Endodermal cell (in vitro differentiated cells): ENCODE data around the gene XDH. TPM values are rescaled to one million over a fixed set of nuclear protein-coding genes. Genes with fewer than 3 reads are reported as not detected.

ENCODE experiments used
- DNase-seq: peaks from one replicate; pipeline ENCODE4 v3.0.0-alpha.2; 2017
- H3K27ac ChIP-seq: 2 replicates; pipeline ENCODE4 v1.5.1; 2013; ENCODE audit warnings: mild to moderate bottlenecking, low read depth, low read length, moderate library complexity
- H3K27me3 ChIP-seq: 2 replicates; pipeline ENCODE4 v1.6.1; 2013; ENCODE audit warnings: mild to moderate bottlenecking, low read length, moderate library complexity; ENCODE audit not compliant: insufficient read depth, control insufficient read depth, poor library complexity, severe bottlenecking
- H3K36me3 ChIP-seq: 2 replicates; pipeline ENCODE4 v1.7.0; 2013; ENCODE audit warnings: mild to moderate bottlenecking, low read length, moderate library complexity; ENCODE audit not compliant: control insufficient read depth, insufficient read depth
- H3K4me1 ChIP-seq: one replicate; pipeline ENCODE4 v1.7.0; 2013; ENCODE audit warnings: low read length; ENCODE audit not compliant: control insufficient read depth, insufficient read depth
- H3K4me3 ChIP-seq: 2 replicates; pipeline ENCODE4 v1.5.1; 2013; ENCODE audit warnings: mild to moderate bottlenecking, low read length, moderate library complexity
- H3K9ac ChIP-seq: 2 replicates; pipeline ENCODE4 v1.6.1; 2013; ENCODE audit warnings: mild to moderate bottlenecking, low read length, moderate library complexity; ENCODE audit not compliant: poor library complexity, severe bottlenecking; ENCODE audit errors: extremely low read depth
- H3K9me3 ChIP-seq: 2 replicates; pipeline ENCODE4 v1.6.1; 2013; ENCODE audit warnings: mild to moderate bottlenecking, low read length, moderate library complexity; ENCODE audit not compliant: control insufficient read depth
- H3K27ac Mint-ChIP-seq: 2 replicates; pipeline ENCODE4 v1.8.0; 2020; ENCODE audit warnings: mixed read lengths
- H3K27me3 Mint-ChIP-seq: 2 replicates; pipeline ENCODE4 v1.8.0; 2021; ENCODE audit warnings: mild to moderate bottlenecking, mixed read lengths; ENCODE audit not compliant: insufficient read depth
- H3K36me3 Mint-ChIP-seq: 2 replicates; pipeline ENCODE4 v1.8.0; 2020; ENCODE audit warnings: low read depth, mixed read lengths
- H3K4me1 Mint-ChIP-seq: 2 replicates; pipeline ENCODE4 v1.8.0; 2020; ENCODE audit warnings: mixed read lengths
- H3K4me3 Mint-ChIP-seq: 2 replicates; pipeline ENCODE4 v1.8.0; 2020; ENCODE audit warnings: mild to moderate bottlenecking, moderate library complexity, mixed read lengths
- H3K9me3 Mint-ChIP-seq: 2 replicates; pipeline ENCODE4 v1.8.0; 2020; ENCODE audit warnings: mild to moderate bottlenecking, mixed read lengths
- CTCF ChIP-seq: fragments of 200-600 bp; sonication (generic); conservative IDR thresholded peaks from 2 replicates; pipeline ENCODE4 v1.5.0; 2021; ENCODE audit warnings: antibody characterized with exemption, mild to moderate bottlenecking
- WGBS, 2 experiments: methylation state at CpG; one replicate each; pipeline versions ENCODE4 v1.1.5 to v1.1.7; 2013; ENCODE audit warnings: missing lambda C conversion rate in 2 of 2, mixed read lengths in 1 of 2; ENCODE audit not compliant: insufficient coverage in 1 of 2, insufficient read length in 1 of 2; 5-methylcytosine and 5-hydroxymethylcytosine counted together
- total RNA-seq, 2 donors: library from RNA; stranded (reverse); fragmentation: NEBNext Ultra II Directional in 1 of 2; extraction: Animal tissue kit (Norgen Biotek cat#: 25700) in 1 of 2; gene quantifications; 2 replicates in 1 of 2; 3 replicates in 1 of 2; pipeline ENCODE4 v1.2.1, GENCODE V29; 2021

The XDH gene
- total RNA-seq, 2 donors from 2014 or later: 1.9 to 4.0 TPM

GRCh38 chr2:31347750-31348149 lies 66.8 kb downstream of the XDH start:
- whole genome bisulfite sequencing, 2 experiments: 75 to 92% methylated on average over 6 to 9 of the region's 9 CpGs
- H3K27me3 Mint-ChIP-seq: no peaks in the 10 kb centered on the region
- H3K36me3 Mint-ChIP-seq: no peaks in the 10 kb centered on the region
- H3K4me1 ChIP-seq: no peaks in the 10 kb centered on the region
- H3K4me3 Mint-ChIP-seq: no peak overlapping the region
- no peak overlapping the region for H3K9ac ChIP-seq
- H3K9me3 ChIP-seq: no peaks in the 10 kb centered on the region
- TF ChIP-seq CTCF: no peak
- H3K27ac ChIP-seq: no peak overlapping the region
- no peaks in the 10 kb centered on the region for H3K36me3 ChIP-seq
- H3K27ac Mint-ChIP-seq: peak overlapping the region; percentile 60
- no peak for DNase-seq
- no peaks in the 10 kb centered on the region for H3K27me3 ChIP-seq
- H3K9me3 Mint-ChIP-seq: no peaks in the 10 kb centered on the region
- H3K4me3 ChIP-seq: no peak overlapping the region
- H3K4me1 Mint-ChIP-seq: no peaks in the 10 kb centered on the region

- H3K9ac ChIP-seq: no peak overlapping the region
- no peaks in the 10 kb centered on the region for H3K36me3 ChIP-seq
- no peak overlapping the region for H3K27ac ChIP-seq
- 91 to 97% methylated on average over 4 to 6 of the region's 6 CpGs for WGBS, 2 experiments
- DNase-seq: no peak
- H3K9me3 Mint-ChIP-seq: no peaks in the 10 kb centered on the region
- H3K27ac Mint-ChIP-seq: peak overlapping the region; percentile 60
- no peaks in the 10 kb centered on the region for H3K27me3 ChIP-seq
- no peaks in the 10 kb centered on the region for H3K4me1 ChIP-seq
- no peak overlapping the region for H3K4me3 ChIP-seq
- no peaks in the 10 kb centered on the region for H3K4me1 Mint-ChIP-seq
- no peaks in the 10 kb centered on the region for H3K9me3 ChIP-seq
- no peak overlapping the region for H3K4me3 Mint-ChIP-seq
- no peak for TF ChIP-seq CTCF
- H3K36me3 Mint-ChIP-seq: no peaks in the 10 kb centered on the region
- no peaks in the 10 kb centered on the region for H3K27me3 Mint-ChIP-seq
Measured at GRCh38 chr2:31347319-31347718, 67.2 kb downstream of the XDH start.

GRCh38 chr2:31344447-31344846 lies 70.1 kb downstream of the XDH start:
- H3K27me3 Mint-ChIP-seq: no peaks in the 10 kb centered on the region
- Histone ChIP-seq H3K9ac (no peak overlapping the region), H3K27me3 (no peaks in the 10 kb centered on the region), H3K4me1 (no peaks in the 10 kb centered on the region), H3K36me3 (no peaks in the 10 kb centered on the region), H3K27ac (no peak overlapping the region), H3K4me3 (no peak overlapping the region), H3K9me3 (no peaks in the 10 kb centered on the region)
- no peaks in the 10 kb centered on the region for H3K9me3 Mint-ChIP-seq
- DNase-seq: peak; percentile 13
- H3K4me1 Mint-ChIP-seq: no peaks in the 10 kb centered on the region
- H3K4me3 Mint-ChIP-seq: no peak overlapping the region
- no peaks in the 10 kb centered on the region for H3K36me3 Mint-ChIP-seq
- WGBS, 2 experiments: 83 to 92% methylated on average over 1 to 4 of the region's 4 CpGs
- TF ChIP-seq CTCF: no peak
- no peak overlapping the region for H3K27ac Mint-ChIP-seq
